Hematopoietic multipotent progenitor cell treated with erythropoietin and hydrocortisone succinate and interleukin-3 and kit ligand, for 17 days (in vitro differentiated cells): Measurements from ENCODE around the gene JCAD.
A peak's percentile ranks its signal among the peaks of the same experiment; 100 is the strongest.
"Not testable (repeated sequence)": the region's sequence is repeated elsewhere in the genome, so short reads cannot be mapped to it uniquely, and the experiment has no call there.

Experiments used
- DNase-seq: peaks from one replicate; pipeline ENCODE4 v3.0.0-alpha.2; 2015; ENCODE audit warnings: low spot score

JCAD gene

GRCh38 chr10:29981510-29981909, 77.9 kb downstream of the JCAD start:
- DNase-seq, result no peak

- DNase-seq, result peak; percentile 61
These were observed 79.3 kb downstream of the JCAD start for GRCh38 chr10:29980084-29980483.

- not testable (repeated sequence) for DNase-seq
These were observed 80.0 kb downstream of the JCAD start for GRCh38 chr10:29979421-29979779.

GRCh38 chr10:29977171-29977570, 82.2 kb downstream of the JCAD start:
- no peak for DNase-seq

GRCh38 chr10:29976134-29976533, 83.3 kb downstream of the JCAD start:
- no peak for DNase-seq

GRCh38 chr10:29974773-29975172, 84.6 kb downstream of the JCAD start:
- DNase-seq, result no peak

- DNase-seq, result no peak
These were observed 85.5 kb downstream of the JCAD start for GRCh38 chr10:29973921-29974320.

GRCh38 chr10:29970576-29970975, 88.8 kb downstream of the JCAD start:
- DNase-seq, result no peak

GRCh38 chr10:29970012-29970396, 89.4 kb downstream of the JCAD start:
- no peak for DNase-seq

GRCh38 chr10:29969255-29970011, 90.0 kb downstream of the JCAD start:
- no peak for DNase-seq

- no peak for DNase-seq
These were observed 90.8 kb downstream of the JCAD start for GRCh38 chr10:29968585-29968984.

- no peak for DNase-seq
These were observed 93.1 kb downstream of the JCAD start for GRCh38 chr10:29966269-29966668.
